NOMO-1 (cell line): Measurements from ENCODE around the gene ING5.

ENCODE experiments used
- DNase-seq, 2 experiments: peaks; one replicate each; lab custom pipeline; 2025; ENCODE audit not compliant: unreplicated experiment in 2 of 2; lab: John Stamatoyannopoulos, UW

The ING5 gene

DNA sequence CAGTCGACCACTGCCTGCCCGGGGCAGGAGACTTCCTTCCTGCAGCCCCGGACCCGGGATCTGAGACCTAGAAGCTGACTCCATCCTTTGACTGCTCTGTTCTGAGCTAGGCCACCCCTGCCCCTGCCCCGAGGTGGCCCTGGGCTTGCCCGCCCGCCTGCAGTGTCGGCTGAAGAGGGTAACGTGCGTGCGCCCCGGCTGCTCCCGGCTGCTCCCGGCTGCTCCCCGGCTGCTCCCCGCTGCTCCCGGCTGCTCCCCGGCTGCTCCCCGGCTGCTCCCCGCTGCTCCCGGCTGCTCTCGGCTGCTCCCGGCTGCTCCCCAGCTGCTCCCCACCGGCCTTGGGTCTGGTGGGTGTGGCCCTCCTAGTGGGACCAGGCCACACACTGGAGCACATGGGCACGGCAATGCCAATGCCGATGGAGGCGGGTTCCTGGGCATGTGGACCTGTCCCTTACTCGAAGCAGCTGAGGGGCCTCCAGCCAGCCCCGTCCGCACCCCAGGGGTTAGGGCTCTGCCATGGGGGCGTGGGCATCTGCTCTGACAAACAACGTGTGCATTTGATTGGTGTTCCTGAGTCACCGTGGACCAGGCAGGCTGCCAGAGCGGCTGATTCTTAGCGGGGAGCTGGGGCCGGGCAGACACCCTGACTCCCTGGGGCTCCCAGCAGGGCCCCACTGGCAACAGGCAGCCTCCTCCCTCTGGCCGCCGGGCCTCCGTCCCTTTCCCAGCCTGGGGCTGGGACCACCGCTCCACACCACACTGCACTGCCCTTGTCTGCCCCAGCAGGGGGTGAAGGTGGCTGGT, 72.8 kb downstream of the ING5 start:
- DNase-seq: no peak

DNA sequence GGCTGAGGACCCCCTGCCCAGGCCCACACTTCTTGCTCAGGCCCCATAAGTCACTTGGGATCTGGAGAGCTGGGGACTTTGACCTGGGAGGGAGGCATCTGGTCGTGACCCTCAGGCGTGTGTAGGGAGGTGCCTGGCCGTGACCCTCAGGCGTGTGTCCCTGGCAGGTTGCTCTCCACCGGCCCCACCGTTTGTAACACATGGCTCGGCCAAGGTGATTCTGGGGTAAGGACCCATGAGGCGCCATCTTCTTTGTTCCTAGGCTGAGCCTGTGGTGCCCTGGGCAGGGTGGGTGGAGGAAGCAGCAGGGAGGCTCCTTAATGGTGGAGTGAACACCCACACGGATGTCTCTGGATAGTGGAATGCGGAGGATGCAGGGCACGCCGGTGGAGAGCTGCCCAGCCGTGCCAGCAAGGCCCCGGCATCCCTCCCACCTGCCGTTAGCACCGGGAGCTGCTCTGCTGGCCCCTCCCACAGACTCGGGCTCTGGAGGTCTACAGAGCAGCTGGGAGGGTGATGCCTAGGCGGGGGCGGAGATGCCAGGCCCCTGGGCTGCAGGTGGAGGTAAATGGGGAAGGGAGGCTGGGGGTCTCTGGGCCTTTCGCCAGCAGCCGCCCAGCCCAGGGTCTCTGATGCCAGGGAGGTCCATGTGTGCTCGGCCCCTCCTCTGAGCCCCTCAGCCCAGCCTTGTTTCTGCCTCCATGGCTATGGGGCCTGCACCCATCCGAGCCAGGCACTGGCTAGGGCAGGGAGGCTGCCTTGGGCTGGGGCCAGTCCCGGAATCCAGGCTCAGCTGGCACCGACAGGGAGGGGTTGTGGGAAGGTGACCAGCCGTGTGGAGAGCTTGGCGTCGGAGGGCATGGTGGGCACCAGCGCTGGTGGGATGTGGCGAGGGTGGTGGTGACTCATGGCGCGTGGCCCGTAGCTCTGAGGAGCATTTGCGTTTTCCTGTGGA, 73.7 kb downstream of the ING5 start:
- no peak for DNase-seq

DNA sequence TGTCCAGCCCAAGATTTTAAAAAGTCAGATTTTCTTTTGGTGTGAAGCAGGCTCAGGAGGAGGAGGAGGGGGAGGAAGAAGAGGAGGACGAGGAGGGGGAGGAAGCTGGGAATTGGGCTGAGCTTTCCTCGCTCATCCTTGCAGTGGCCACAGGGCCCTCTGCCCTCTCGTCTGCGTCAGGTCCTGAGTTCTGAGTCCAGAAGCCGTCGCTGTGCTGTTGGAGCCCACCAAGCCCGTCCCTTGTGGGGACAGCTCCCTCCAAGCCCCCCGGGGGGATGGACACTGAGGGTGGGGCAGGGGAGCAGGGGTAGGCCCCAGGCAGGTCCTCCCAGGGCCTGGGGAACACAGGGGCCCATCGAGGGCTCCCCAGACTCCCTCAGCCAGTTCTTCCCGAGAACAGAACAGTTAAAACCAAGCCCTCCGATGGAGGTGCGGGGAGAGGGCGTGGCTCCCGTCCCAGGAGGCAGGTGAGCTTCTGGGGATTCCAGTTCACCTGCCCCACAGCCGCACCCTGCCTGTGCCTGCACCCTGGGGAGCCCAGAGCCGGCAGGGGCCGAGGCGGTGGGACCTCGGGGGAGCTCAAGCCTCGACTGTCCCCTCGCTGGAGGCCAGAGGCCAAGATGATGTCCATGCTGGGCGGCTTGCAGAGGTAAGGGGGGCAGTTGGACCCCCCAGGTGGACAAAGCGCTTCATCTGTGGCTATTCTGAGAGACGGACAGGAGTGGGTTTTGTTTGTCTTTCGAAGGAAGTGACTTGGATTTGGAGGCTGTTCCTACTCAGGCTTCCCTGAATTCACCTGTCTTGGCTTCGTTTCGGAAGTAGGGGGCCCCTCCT, 74.7 kb downstream of the ING5 start, which contains the start of gene GAL3ST2:
Gene GAL3ST2 (plus strand): TSS at position 487 of the 834 bp plus-strand sequence. CDS start 134 bp downstream, at position 621.
- DNase-seq: no peak

DNA sequence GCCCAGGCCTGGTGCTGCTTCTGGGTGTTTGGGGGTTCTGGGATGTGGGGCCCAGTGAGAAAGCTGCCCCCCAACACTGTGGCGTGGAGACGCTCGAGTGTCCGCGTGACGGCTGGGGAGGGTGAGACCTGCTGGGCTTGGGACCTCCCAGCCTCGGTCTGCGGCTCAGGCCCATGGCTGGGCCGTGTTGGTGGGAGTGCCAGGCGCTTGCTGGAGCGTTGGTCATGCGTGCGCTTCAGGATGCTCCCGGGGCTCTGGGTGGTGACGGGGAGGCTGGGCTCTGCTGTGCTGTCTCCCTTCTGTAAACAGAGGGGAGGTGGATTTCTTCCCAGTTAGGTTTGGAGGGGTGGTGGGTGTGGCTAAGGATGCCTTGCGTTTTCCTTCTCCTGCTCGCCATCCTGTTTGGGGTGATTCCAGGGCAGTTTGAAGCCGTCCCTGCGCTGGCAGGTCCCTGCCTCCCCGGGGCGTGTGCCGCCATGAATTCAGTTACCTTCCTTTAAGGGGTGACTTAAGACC, 75.4 kb downstream of the ING5 start:
- DNase-seq: no peak

DNA sequence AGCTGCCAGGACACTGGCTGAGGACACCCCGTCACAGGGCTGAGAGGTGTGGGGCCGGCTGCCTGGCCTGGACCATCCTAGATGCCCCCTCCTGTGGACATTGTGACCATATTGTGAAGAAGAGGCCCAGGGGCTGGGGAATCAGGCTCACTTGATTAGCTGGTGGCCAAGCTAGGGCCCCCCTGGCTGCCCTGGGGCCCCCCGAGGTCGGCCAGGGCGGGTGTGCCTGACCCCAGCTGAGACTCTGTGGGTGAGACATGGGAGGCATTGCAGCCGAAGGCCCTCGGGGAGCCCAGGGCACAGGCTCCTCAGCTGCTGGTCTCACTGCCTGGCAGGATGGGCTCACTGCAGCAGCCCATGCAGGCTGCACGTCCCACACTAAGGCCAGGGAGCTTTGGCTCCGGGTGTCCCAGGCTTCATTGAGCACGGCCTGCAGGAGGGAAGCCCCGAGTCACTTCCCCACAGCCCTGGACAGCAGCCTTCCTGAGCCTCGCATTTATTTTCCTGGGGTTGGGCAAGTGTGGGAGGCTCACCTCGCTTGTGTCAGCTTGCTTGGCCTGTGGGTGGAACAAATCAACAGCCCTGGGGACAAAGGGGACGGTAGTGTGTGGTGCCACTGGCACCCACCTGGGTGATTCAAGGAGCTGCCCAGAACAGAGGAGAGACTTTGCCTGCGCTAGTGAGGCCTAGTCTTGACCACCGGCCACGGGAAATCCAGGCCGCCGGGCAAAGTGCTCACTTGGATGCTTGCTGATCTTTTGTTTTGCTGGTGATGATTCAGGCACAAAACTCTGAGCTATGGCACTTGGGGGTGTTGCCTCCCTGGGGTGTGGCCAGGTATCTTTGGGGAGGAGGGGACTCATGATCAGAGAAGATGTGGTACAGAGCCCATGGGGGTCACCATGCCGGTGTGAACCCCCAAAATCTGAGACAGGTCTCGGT, 76.1 kb downstream of the ING5 start:
- DNase-seq: no peak
